BJ (cell line): ENCODE results near the gene ACTG2. TPM values are rescaled to one million over a fixed set of nuclear protein-coding genes. Genes with fewer than 3 reads are reported as not detected.

Experiments used
- CTCF ChIA-PET: fragments of 350-600 bp; formaldehyde crosslinking; extraction: SDS; loops from one replicate; lab custom pipeline; 2021; ENCODE audit warnings: antibody characterized with exemption, inconsistent platforms; lab: Yijun Ruan, JAX
- POLR2A ChIA-PET: fragments of 300-600 bp; sonication (Branson Sonifier 250); formaldehyde crosslinking; extraction: SDS; loops from one replicate; lab custom pipeline; 2021; ENCODE audit warnings: antibody characterized with exemption; lab: Charles Lee
- DNase-seq: peaks from one replicate; pipeline ENCODE4 v3.0.0-alpha.2; 2011; ENCODE audit warnings: low read depth
- H3K27me3 ChIP-seq: 2 replicates; pipeline ENCODE4 v1.6.0; 2011; ENCODE audit warnings: low read length; ENCODE audit not compliant: control insufficient read depth, insufficient read depth
- H3K36me3 ChIP-seq: 2 replicates; pipeline ENCODE4 v1.5.1; 2011; ENCODE audit warnings: low read length; ENCODE audit not compliant: control insufficient read depth, insufficient read depth
- H3K4me3 ChIP-seq: 2 replicates; pipeline ENCODE4 v1.5.1; 2011; ENCODE audit warnings: low read depth, mild to moderate bottlenecking, control low read depth, low read length
- polyA plus RNA-seq: library from polyadenylated mRNA; depleted of rRNA; stranded (reverse); fragments of >200 nt; gene quantifications from 2 replicates; pipeline ENCODE4 v1.2.3, GENCODE V29; 2011
- TF ChIP-seq, protein P1 (sequence below): IDR thresholded peaks from 2 replicates; pipeline ENCODE4 v1.5.1; 2011; ENCODE audit warnings: low read depth, mild to moderate bottlenecking, control low read depth, inconsistent platforms, low read length, moderate library complexity; ENCODE audit not compliant: insufficient read depth

ACTG2 gene
- polyA plus RNA-seq, 1 experiment = 81.3 TPM

DNA sequence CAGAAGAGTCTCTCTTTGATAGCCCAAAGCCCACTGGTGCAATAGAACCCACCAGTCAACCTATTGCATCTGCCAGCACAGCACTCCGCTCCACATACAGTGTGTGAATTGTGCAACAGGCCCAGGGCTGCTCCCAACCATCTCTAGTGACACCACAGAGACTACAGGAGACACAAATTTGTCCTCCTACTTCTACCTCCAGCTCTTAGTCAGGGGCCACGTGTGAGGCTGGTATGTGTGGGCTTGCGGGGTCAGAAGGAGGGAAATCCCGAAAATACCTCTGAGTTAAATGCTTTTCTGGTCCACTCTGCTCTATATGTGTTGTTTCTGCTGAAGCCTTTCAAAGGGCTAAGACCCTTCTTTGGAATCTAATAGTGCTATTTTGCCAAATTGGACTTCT is 51.9 kb downstream of the ACTG2 start:
- Histone ChIP-seq H3K36me3 (peaks cover 7% of the 10 kb centered on the region), H3K4me3 (no peak overlapping the region), H3K27me3 (no peaks in the 10 kb centered on the region)
- CTCF ChIA-PET = no interaction called here
- no peak for DNase-seq
- TF ChIP-seq, protein P1, sequence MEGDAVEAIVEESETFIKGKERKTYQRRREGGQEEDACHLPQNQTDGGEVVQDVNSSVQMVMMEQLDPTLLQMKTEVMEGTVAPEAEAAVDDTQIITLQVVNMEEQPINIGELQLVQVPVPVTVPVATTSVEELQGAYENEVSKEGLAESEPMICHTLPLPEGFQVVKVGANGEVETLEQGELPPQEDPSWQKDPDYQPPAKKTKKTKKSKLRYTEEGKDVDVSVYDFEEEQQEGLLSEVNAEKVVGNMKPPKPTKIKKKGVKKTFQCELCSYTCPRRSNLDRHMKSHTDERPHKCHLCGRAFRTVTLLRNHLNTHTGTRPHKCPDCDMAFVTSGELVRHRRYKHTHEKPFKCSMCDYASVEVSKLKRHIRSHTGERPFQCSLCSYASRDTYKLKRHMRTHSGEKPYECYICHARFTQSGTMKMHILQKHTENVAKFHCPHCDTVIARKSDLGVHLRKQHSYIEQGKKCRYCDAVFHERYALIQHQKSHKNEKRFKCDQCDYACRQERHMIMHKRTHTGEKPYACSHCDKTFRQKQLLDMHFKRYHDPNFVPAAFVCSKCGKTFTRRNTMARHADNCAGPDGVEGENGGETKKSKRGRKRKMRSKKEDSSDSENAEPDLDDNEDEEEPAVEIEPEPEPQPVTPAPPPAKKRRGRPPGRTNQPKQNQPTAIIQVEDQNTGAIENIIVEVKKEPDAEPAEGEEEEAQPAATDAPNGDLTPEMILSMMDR = no peak
- POLR2A ChIA-PET = no interaction called here

DNA sequence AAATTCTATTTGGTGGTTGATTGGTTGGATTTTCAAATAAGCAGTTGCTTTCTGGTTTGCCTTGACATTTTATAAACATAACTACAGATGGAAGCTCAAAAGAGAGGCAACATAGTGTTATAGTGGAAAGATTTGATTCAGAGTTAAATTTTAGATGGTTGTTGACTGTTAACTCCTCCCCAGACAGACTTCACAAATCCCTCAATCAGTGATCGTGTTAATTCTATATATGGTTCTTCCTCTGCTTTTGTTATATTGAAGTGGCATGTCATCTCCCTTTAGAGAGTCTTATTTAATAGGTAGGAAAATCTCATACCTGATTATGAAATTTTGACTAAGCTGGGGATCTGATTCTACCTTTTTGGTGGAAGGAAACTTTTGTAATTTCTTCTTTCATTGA is 53.4 kb downstream of the ACTG2 start:
- CTCF ChIA-PET = interaction anchor here (1.2 kb wide), 1 partner anchor 11 kb away, joined by 4 read pairs; no protein-coding TSS in a partner anchor
- Histone ChIP-seq H3K36me3 (peaks cover 18% of the 10 kb centered on the region), H3K4me3 (no peak overlapping the region), H3K27me3 (no peaks in the 10 kb centered on the region)
- POLR2A ChIA-PET = no interaction called here
- DNase-seq = no peak
- TF ChIP-seq, protein P1 = no peak

DNA sequence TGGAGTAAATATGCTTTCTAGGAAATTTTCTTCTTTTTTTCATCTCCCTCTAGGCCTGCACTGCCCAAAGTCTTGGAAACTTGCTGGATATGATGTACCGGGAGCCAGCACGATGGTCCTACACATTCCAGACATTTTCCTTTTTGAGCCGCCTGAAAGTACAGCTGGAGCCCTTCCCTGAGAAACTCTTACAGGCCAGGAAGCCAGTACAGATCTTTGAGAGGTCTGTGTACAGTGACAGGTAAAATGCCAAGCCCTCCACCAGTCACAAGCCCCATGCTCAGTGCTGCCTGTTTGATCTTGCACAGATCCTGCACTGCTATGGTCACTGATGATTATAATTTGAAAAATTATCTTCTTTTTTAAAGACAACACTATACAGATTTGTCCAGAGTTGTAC is 53.9 kb downstream of the ACTG2 start:
- no peak for DNase-seq
- CTCF ChIA-PET = interaction anchor here (1.2 kb wide), 1 partner anchor 12 kb away, joined by 4 read pairs; no protein-coding TSS in a partner anchor
- H3K36me3 ChIP-seq = peaks cover 21% of the 10 kb centered on the region
- H3K27me3 ChIP-seq = no peaks in the 10 kb centered on the region
- TF ChIP-seq, protein P1 = no peak
- POLR2A ChIA-PET = no interaction called here
- no peak overlapping the region for H3K4me3 ChIP-seq

DNA sequence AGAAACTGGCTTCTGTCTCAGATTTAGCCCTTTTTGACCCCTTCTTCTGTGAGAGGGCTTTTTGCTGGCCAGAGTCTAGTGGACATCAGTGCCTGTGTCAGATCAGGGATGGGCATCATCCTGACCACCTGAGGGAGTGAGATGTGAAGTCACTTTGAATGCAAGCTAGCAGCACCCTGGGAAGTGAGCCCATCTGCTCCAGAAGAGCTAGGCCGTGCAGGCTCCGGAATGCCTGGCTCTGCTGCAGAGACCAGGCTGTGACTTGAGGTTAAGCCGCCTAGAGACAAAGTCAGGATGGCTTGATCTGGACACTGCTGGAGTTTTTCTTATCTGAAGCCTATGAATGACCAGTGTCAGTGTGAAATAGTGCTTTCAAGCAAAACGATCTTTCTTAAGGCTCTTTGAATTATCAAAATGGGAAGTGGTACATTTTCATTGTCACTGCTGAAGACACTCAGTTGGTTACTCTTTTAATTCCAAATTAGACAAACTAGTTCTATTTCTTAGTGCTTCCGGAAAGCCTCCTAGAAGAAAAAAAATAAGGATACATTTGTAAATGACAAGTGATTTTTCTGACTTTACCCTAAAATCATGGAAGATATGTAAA is 54.7 kb downstream of the ACTG2 start:
- POLR2A ChIA-PET = no interaction called here
- CTCF ChIA-PET = no interaction called here

DNA sequence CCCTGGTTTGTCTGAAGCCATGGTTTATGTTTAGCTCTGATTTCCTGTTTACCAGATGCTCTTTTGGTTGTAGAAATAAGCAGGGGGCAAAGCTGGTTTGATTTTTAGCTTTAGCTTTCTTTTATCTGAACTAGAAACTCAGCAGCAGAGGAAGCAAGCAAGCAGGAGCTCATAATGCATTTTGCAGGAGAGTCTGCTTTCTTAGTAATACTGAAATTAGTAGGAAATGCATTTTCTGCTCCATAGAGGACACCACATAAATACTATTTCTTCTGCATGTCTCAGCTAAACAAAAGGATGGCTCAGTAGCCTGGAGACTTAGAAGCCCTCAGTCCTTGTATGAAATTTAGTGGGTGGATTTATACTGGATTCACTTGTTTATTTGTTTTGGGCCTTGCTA is 57.0 kb downstream of the ACTG2 start:
- ChIA-PET POLR2A (no interaction called here), CTCF (interaction anchor here (1.2 to 1.4 kb wide), 2 partner anchors 10 to 38 kb away, joined by 4 read pairs; no protein-coding TSS in a partner anchor)
- H3K27me3 ChIP-seq = no peaks in the 10 kb centered on the region
- TF ChIP-seq, protein P1 = no peak
- H3K36me3 ChIP-seq = peaks cover 28% of the 10 kb centered on the region
- DNase-seq = no peak
- no peak overlapping the region for H3K4me3 ChIP-seq

More for the DNA sequence above, 54.7 kb downstream of the ACTG2 start:
- TF ChIP-seq, protein P1 = no peak
- no peaks in the 10 kb centered on the region for H3K27me3 ChIP-seq
- no peak for DNase-seq
- peaks cover 25% of the 10 kb centered on the region for H3K36me3 ChIP-seq
- no peak overlapping the region for H3K4me3 ChIP-seq
